Right atrium auricular region (tissue), 2 donors: ENCODE measurements around the gene SAMD13. TPM values are rescaled to one million over a fixed set of nuclear protein-coding genes. Genes with fewer than 3 reads are reported as not detected.

ENCODE experiments used
- DNase-seq: peaks from one replicate; pipeline ENCODE4 v3.0.0-alpha.2; 2019; ENCODE audit warnings: low spot score
- H3K27ac ChIP-seq, 2 donors: fragments of 200-600 bp; sonication (generic); 1 replicate in 1 of 2; 2 replicates in 1 of 2; pipeline ENCODE4 v1.5.1; 2016 to 2019
- H3K27me3 ChIP-seq, 2 donors: fragments of 200-600 bp; sonication (generic); one replicate each; pipeline versions ENCODE4 v1.5.1 to v1.6.0; 2017 to 2019
- H3K36me3 ChIP-seq: fragments of 200-600 bp; sonication (generic); one replicate; pipeline ENCODE4 v1.5.1; 2016
- H3K4me1 ChIP-seq, 2 donors: fragments of 200-600 bp; sonication (generic); one replicate each; pipeline versions ENCODE4 v1.5.1 to v1.6.0; 2017 to 2019
- H3K4me3 ChIP-seq, 2 donors: fragments of 200-600 bp; sonication (generic); 1 replicate in 1 of 2; 2 replicates in 1 of 2; pipeline ENCODE4 v1.5.1; 2017 to 2019; ENCODE audit warnings: mild to moderate bottlenecking in 1 of 2, moderate library complexity in 1 of 2
- H3K9me3 ChIP-seq, 2 donors: fragments of 200-600 bp; sonication (generic); one replicate each; pipeline ENCODE4 v1.5.1; 2019
- total RNA-seq, 2 donors: library from RNA; depleted of rRNA; stranded (reverse); fragments of >200 nt; gene quantifications; one replicate each; pipeline ENCODE4 v1.1.0, GENCODE V29; 2016
- TF ChIP-seq, protein P1 (sequence below), 2 donors: fragments of 200-600 bp; sonication (generic); IDR thresholded peaks; one replicate each; pipeline ENCODE4 v1.5.1; 2019; ENCODE audit warnings: antibody characterized with exemption in 2 of 2

Gene SAMD13
- total RNA-seq, 2 donors from 2014 or later = 0.59 to 1.1 TPM

- H3K4me3 ChIP-seq = no peak overlapping the region
- TF ChIP-seq, protein P1, sequence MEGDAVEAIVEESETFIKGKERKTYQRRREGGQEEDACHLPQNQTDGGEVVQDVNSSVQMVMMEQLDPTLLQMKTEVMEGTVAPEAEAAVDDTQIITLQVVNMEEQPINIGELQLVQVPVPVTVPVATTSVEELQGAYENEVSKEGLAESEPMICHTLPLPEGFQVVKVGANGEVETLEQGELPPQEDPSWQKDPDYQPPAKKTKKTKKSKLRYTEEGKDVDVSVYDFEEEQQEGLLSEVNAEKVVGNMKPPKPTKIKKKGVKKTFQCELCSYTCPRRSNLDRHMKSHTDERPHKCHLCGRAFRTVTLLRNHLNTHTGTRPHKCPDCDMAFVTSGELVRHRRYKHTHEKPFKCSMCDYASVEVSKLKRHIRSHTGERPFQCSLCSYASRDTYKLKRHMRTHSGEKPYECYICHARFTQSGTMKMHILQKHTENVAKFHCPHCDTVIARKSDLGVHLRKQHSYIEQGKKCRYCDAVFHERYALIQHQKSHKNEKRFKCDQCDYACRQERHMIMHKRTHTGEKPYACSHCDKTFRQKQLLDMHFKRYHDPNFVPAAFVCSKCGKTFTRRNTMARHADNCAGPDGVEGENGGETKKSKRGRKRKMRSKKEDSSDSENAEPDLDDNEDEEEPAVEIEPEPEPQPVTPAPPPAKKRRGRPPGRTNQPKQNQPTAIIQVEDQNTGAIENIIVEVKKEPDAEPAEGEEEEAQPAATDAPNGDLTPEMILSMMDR (IDR thresholded peaks at IDR 0.05) = no peak
- H3K4me1 ChIP-seq = peaks cover 0 to 10% of the 10 kb centered on the region in 2 donors
- no peak for DNase-seq
- H3K27me3 ChIP-seq = no peaks in the 10 kb centered on the region
- H3K9me3 ChIP-seq = no peaks in the 10 kb centered on the region
- H3K36me3 ChIP-seq = no peaks in the 10 kb centered on the region
- H3K27ac ChIP-seq = no peak overlapping the region
Observed at GRCh38 chr1:84368441-84368840, 66.9 kb downstream of the SAMD13 start.

GRCh38 chr1:84370266-84370665 is 68.8 kb downstream of the SAMD13 start:
- Histone ChIP-seq H3K4me3 (no peak overlapping the region), H3K27me3 (no peaks in the 10 kb centered on the region), H3K27ac (no peak overlapping the region), H3K4me1 (peaks cover 0 to 21% of the 10 kb centered on the region in 2 donors), H3K36me3 (no peaks in the 10 kb centered on the region), H3K9me3 (no peaks in the 10 kb centered on the region)
- DNase-seq = no peak
- TF ChIP-seq, protein P1 (IDR thresholded peaks at IDR 0.05) = no peak

DNA sequence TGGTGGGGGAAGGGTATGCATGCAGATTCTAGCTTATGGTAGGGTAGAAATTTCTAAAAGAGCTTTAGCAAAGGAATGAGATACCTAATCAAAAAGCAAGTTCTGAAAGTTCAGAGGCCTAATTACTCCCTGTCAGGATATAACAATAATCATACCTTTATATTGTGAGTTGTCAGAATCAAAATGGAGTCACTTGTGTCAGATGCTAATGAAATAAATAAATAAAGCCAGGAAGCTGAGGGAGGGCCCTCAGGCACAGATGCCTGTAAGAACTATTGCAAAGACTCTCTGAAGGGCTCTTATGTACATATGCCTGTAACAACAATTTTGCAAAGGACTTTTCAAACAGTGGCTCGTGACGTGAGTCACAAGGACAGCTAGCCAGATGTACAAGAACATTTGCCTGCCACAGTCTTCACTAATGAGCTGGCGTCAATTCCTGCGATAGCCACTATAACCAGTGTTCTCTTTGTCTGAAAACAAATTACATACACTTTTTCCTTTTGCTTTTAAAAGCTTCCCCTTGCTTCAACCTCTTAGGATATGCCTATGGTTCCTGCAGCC is 69.4 kb downstream of the SAMD13 start:
- Histone ChIP-seq H3K4me1 (peaks cover 0 to 16% of the 10 kb centered on the region in 2 donors), H3K27me3 (no peaks in the 10 kb centered on the region), H3K4me3 (no peak overlapping the region), H3K9me3 (no peaks in the 10 kb centered on the region), H3K36me3 (no peaks in the 10 kb centered on the region), H3K27ac (no peak overlapping the region)
- DNase-seq = no peak
- TF ChIP-seq, protein P1 (IDR thresholded peaks at IDR 0.05) = no peak

DNA sequence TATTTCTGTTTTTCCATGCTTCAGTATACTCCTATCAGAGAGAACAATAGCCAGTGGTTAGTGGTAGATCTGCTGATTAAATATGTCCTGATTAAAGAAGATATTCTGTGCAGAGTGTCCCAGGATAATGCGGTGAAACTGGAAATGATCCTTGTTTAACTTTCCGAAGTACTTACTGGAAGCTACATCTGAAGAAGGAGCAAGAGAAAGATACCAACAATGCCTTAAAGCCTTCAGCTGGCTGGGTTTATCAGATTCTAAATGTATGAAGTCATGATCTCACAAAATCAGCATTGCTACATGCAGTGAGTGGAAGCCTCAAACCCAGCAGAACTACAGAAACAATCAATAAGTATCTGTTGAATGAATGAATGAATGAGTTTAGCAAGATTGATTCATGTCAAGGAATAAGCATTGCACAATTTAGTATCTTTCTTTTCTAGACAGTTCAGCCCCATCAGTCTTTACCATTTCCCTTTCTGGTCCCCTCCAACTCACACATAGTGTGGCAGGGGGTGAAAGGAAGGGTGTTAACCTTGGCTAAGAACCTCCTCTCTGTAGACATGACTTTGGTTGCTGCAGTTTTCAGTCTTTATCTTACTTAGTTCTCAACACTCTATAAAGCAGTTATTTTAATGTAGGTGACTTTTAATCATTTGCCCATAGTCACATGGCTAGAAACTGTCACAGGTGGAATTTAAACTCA is 72.1 kb downstream of the SAMD13 start:
- H3K4me3 ChIP-seq = no peak overlapping the region
- H3K4me1 ChIP-seq = peaks cover 0 to 29% of the 10 kb centered on the region in 2 donors
- TF ChIP-seq, protein P1 (IDR thresholded peaks at IDR 0.05) = no peak
- no peaks in the 10 kb centered on the region for H3K9me3 ChIP-seq
- H3K27ac ChIP-seq = no peak overlapping the region
- DNase-seq = no peak
- H3K36me3 ChIP-seq = no peaks in the 10 kb centered on the region
- no peaks in the 10 kb centered on the region for H3K27me3 ChIP-seq

- Histone ChIP-seq H3K9me3 (no peaks in the 10 kb centered on the region), H3K27me3 (no peaks in the 10 kb centered on the region), H3K27ac (peak overlapping the region; percentile 6 to 62), H3K4me3 (no peak overlapping the region), H3K4me1 (peaks cover 0 to 29% of the 10 kb centered on the region in 2 donors), H3K36me3 (no peaks in the 10 kb centered on the region)
- TF ChIP-seq, protein P1 (IDR thresholded peaks at IDR 0.05) = no peak
- DNase-seq = no peak
Observed at GRCh38 chr1:84374991-84375696, 73.6 kb downstream of the SAMD13 start.
